ENCODE data around the gene C1orf116. TPM values are rescaled to one million over a fixed set of nuclear protein-coding genes. Genes with fewer than 3 reads are reported as not detected.

Gene C1orf116
- total RNA-seq, 1 donor from 2014 or later = 21.6 TPM

DNA sequence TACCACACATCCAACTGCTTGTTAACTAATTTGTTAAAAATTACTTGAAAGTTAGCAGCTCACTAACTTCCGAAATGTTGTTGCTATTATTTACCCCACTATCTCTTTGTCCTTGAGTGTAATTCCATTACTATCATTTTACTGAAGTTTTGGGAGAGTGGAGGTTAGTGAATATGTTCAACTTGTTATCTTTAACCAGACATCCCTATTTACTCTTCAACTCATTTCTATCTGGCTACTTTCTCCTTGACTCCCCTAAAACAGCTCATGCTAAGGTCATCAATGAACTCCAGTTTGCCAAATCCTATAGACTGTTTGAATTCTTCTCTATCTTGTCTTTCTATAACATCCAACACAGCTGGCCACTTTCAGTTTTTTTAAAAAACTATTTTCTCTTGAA lies 4.3 kb upstream of the C1orf116 start:
- TF ChIP-seq, protein P1, sequence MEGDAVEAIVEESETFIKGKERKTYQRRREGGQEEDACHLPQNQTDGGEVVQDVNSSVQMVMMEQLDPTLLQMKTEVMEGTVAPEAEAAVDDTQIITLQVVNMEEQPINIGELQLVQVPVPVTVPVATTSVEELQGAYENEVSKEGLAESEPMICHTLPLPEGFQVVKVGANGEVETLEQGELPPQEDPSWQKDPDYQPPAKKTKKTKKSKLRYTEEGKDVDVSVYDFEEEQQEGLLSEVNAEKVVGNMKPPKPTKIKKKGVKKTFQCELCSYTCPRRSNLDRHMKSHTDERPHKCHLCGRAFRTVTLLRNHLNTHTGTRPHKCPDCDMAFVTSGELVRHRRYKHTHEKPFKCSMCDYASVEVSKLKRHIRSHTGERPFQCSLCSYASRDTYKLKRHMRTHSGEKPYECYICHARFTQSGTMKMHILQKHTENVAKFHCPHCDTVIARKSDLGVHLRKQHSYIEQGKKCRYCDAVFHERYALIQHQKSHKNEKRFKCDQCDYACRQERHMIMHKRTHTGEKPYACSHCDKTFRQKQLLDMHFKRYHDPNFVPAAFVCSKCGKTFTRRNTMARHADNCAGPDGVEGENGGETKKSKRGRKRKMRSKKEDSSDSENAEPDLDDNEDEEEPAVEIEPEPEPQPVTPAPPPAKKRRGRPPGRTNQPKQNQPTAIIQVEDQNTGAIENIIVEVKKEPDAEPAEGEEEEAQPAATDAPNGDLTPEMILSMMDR (conservative IDR thresholded peaks at IDR 0.05; ENCODE audit: low read depth, low read length) = no peak
- H3K4me3 ChIP-seq (ENCODE audit: low read depth, low read length) = no peak overlapping the region
- no peak for DNase-seq (ENCODE audit: low read depth)

GRCh38 chr1:207035877-207036551 lies 3.5 kb upstream of the C1orf116 start:
- no peak overlapping the region for H3K4me3 ChIP-seq (ENCODE audit: low read depth, low read length)
- DNase-seq (ENCODE audit: low read depth) = no peak
- TF ChIP-seq, protein P1 (conservative IDR thresholded peaks at IDR 0.05; ENCODE audit: low read depth, low read length) = no peak

- peak; percentile 95 for DNase-seq (ENCODE audit: low read depth)
- TF ChIP-seq, protein P1 (conservative IDR thresholded peaks at IDR 0.05; ENCODE audit: low read depth, low read length) = no peak
Observed at GRCh38 chr1:207034998-207035397, 2.4 kb upstream of the C1orf116 start.

GRCh38 chr1:207034208-207034607 lies 1.7 kb upstream of the C1orf116 start:
- DNase-seq (ENCODE audit: low read depth) = no peak
- TF ChIP-seq, protein P1 (conservative IDR thresholded peaks at IDR 0.05; ENCODE audit: low read depth, low read length) = no peak
- no peak overlapping the region for H3K4me3 ChIP-seq (ENCODE audit: low read depth, low read length)

More at GRCh38 chr1:207034998-207035397, 2.4 kb upstream of the C1orf116 start:
- H3K4me3 ChIP-seq (ENCODE audit: low read depth, low read length) = no peak overlapping the region

- DNase-seq (ENCODE audit: low read depth) = no peak
- TF ChIP-seq, protein P1 (conservative IDR thresholded peaks at IDR 0.05; ENCODE audit: low read depth, low read length) = no peak
- H3K4me3 ChIP-seq (ENCODE audit: low read depth, low read length) = no peak overlapping the region
Observed at GRCh38 chr1:207033302-207033701, 746 bp upstream of the C1orf116 start.

GRCh38 chr1:207031632-207032264 lies 808 bp downstream of the C1orf116 start:
- TF ChIP-seq, protein P1 (conservative IDR thresholded peaks at IDR 0.05; ENCODE audit: low read depth, low read length) = no peak
- DNase-seq (ENCODE audit: low read depth) = no peak
- peak overlapping the region; percentile 53 for H3K4me3 ChIP-seq (ENCODE audit: low read depth, low read length)

All from epithelial cell of proximal tubule (primary cell).